ENCODE data around the gene NCSTN.
"Not testable (repeated sequence)": the region's sequence is repeated elsewhere in the genome, so short reads cannot be mapped to it uniquely, and the experiment has no call there.

The NCSTN gene

GRCh38 chr1:160374306-160375110 is 31.3 kb downstream of the NCSTN start:
- DNase-seq, result no peak

DNA sequence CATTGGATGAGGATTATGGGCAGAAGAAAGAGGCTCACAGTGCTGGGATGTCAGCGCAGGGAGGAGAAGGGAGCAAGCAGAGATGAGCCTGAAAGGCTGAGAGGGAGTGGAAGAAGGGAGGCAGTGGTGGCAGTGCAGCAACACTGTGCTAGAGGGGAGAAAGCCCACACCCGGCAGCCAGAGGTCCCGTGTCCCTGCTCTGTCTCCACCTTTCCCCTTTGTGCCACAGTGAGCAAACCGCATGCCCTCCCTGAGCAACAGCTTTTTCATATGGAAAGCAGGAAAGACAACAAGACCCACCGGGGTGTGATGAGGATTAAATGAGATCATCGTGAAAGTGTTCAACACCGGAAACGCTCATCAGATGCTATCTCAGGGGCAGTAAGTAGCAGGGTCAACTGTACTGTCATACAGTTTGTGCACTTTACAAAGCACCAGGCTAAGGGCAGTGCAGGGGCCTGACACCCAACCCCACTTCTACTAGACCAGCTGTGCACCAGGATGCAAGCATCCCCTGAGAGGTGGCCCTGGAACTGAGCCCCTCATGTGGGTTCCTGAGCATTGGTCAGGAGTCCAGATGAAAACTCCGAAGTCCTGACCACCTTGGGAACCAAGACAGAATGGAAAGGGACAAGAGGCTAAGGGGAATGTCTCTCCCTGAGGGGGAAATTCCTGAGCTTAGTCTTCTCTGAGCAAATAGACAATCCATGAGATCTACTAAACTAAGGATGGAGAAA is 32.8 kb downstream of the NCSTN start:
- DNase-seq, result no peak

GRCh38 chr1:160376525-160377131 is 33.4 kb downstream of the NCSTN start:
- no peak for DNase-seq

DNA sequence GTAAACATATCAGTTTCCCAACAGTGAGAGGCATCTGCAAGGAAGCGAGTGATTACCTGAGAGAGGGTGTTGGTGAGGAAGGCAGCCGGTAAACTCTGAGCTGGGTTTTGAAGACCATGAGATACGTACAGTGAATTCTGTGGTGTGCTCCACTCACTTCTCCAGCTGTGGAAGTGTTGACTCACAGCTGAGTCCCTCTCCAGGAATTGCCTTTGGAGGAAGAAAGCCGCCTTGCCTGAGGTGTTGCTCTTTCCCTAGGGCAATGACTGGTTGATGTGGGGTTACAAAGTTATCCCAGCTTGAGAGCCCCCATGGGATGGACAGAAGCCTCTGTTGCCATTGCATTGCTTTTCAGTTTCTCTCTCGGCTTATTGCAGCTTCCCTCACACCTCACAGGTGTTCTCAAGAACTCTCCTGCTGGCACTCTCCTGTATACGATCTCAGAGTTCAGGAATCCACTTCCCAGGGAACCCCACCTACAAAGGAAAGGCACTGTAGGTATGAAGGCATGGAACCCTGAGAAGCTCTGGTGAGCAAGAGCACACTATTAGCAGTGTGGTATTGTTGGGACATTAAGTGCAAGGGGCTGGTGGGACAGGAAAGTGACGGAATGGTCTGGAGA is 34.5 kb downstream of the NCSTN start:
- no peak for DNase-seq

DNA sequence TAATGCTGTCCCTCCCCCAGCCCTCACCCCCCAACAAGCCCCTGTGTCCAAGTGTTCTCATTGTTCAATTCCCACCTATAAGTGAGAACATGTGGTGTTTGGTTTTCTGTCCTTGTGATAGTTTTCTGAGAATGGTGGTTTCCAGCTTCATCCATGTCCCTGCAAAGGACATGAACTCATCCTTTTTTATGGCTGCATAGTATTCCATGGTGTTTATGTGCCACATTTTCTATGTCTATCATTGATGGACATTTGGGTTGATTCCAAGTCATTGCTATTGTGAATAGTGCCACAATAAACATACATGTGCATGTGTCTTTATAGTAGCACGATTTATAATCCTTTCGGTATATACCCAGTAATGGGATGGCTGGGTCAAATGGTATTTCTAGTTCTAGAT is 41.6 kb downstream of the NCSTN start:
- DNase-seq, result not testable (repeated sequence)

GRCh38 chr1:160388406-160388805 is 45.2 kb downstream of the NCSTN start:
- not testable (repeated sequence) for DNase-seq

DNA sequence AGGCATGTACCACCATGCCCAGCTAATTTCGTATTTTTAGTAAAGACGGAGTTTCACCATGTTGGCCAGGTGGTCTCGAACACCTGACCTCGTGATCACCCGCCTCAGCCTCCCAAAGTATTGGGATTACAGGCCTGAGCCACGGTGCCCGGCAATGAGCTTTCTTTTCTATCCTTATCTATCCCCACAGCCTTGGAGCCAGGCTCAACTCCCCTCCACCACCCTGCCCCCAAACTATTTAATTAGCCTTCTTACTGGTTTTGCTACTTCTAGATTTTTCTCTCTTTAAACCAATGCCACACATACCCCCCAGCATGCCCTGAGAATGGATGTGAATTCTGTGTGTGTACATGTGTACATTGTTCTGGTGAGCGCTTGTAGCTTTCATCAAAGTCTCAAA is 51.5 kb downstream of the NCSTN start:
- DNase-seq, result no peak

- DNase-seq, result no peak
Measured at GRCh38 chr1:160397651-160398050, 54.5 kb downstream of the NCSTN start.

DNA sequence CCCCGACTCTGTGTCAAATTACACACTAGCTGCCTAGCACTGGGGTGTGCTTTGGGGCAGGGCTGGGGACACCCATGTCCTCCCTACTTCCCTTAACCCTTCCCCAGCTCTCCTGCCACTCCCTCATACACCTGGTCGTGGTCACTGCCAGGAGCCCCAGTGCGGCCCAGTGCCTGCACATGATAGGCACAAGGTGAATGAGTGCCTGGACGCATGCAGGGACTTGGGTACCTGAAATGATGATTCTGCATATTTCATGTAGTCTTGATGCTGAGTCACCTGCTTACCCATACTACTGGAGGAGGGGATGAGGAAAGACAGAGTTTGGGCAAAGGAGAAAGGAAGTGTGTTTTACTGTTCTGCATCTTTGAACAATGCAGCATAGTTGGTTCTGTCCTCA is 55.6 kb downstream of the NCSTN start:
- no peak for DNase-seq

DNA sequence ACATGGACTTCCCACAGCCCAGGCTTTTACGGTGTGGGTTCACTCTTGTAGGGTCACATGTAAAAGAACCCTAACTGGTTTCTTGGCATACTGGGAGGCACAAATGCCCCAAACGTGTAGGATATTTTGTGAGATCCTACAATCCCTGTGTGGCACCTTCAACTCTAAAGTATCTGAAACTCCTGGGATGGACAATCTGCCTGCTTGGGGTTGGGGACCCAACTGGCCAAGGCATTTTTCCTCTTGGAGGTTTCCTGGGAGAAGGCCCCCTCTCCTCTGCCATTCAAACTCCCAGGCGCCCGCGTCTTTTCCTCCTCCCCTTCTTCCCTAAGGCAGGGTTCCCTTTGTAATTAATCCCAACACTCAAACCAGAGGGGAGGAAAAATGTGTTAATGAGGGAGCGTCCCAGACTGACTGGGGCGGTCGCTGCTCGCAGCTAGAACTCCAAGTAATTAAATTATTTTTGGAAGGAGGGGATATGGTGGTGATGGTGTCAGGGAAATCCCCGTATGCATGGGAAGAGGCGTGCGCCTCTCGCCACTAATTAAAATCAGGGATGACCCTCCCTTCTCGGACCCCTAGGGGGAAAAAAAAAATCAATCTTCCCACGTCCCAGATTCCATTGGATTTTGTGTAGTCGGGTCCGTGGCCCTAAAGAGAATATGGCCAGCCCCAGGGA is 56.5 kb downstream of the NCSTN start:
- no peak for DNase-seq

DNA sequence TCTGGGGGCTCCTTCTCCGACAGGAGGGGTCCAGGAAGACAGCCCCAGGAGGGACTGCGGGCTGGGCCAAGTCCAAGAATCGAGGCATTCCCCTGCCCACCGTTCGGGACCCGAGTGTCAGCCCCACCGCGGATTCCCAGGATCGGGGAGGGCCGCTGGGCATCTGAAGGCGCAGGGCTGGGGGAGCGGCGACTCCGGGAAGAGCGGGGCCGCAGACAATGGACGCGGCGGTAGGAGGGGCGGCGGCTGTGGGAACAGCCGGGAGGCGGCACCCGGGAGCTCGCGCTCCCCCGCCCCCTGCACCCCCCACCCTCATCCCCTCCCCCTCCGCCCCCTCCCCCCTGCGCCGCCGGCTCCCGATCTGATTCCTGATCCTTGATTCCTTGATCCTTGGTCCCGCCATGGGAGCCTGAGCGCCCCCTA is 57.1 kb downstream of the NCSTN start, which contains the start of gene VANGL2:
TSS of gene VANGL2 (plus strand) at position 342 of the 423 bp plus-strand sequence. CDS start 15,274 bp downstream, outside the sequence.
- no peak for DNase-seq

- no peak for DNase-seq
Measured at GRCh38 chr1:160400646-160401486, 57.7 kb downstream of the NCSTN start.

DNA sequence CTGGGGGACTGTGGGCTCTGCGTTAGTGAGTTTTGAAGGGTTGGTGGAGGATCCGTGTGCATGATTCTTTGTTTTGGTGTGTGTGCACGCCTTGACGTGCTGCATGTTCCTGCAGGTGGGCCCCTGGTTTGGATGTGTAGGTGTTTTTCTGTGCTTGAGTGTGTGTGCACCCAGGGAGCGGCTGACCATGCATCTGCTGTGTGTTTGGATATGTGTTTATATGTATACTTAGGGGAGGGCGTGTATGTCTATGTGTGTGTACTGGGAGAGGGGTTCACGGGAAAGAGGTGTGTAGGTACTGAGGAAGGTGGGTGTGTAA is 58.3 kb downstream of the NCSTN start:
- DNase-seq, result no peak

DNA sequence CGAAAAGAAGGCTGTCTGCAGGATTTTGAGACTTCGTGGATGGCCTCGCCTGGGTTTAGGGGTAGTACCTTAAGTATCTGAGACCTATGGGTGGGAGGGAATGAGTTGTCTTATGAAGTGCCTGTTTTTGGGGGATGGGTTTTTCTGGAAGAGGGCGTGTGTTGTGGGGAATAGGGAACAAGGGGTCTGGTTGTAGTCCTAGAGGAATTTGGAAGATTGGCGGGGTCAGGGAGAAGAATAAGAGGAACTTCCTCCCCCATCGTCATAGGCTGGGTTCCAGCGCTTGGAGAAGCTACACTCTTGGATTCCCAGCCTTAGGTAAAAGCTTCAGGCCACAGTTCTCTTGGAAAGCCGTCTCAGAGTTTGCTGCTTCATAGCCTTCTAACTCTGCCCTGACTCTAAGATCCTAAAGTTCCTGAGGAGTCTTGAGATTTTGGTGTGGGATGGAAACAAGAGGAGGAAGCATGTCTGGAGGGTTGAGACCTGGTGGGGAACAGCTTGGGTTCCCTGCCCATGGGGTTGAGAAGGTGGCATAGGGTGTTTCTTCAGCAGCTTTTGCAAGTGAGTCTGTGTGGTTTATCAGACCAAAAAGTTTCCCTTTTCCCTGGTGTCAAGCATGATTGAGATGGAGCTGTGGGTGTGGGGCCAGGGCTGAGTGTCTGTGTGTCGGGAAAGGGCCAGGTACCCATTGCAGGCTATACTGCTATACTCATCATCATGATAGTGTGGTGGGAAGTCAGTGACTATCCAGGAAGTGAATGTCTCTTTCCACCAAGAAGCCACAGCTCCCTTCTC is 59.0 kb downstream of the NCSTN start:
- no peak for DNase-seq

DNA sequence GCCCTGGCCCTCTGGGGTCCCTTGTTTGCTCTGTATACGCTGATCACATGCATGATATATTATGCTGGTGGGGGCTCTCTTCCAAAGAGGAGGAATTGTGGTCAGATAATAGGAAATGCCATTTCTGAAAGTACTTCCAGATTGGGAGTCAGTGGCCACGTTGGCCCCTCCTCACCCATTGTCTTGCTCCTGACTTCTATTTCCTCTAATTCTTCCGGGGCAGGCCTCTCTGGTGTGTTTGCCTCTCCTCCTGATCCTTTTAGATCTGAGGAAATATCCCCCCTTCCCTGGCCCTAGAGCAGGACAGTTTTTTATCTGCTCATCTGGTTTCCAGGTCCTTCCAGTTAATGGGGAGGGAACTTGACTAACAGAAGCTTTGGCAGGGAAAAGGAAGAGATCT is 60.1 kb downstream of the NCSTN start:
- DNase-seq, result no peak

DNA sequence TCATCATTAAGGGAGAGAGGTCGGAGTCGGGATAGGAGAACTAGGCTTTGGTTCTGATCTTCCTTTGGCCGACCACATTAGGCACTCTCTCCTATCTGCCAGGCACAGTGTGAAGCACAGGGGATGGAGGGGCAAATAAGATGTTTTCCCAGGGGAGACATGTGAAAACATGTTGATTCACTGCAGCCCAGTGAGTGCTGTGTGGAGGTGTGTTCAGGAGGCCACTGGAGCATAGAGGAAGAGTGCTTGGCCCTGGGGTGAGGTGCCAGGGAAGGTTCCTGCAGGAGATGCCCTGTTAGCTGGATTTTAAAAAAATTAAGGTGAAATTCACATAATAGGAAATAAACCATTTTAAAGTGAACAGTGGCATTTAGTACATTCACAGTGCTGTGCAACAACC is 60.9 kb downstream of the NCSTN start:
- DNase-seq, result no peak

DNA sequence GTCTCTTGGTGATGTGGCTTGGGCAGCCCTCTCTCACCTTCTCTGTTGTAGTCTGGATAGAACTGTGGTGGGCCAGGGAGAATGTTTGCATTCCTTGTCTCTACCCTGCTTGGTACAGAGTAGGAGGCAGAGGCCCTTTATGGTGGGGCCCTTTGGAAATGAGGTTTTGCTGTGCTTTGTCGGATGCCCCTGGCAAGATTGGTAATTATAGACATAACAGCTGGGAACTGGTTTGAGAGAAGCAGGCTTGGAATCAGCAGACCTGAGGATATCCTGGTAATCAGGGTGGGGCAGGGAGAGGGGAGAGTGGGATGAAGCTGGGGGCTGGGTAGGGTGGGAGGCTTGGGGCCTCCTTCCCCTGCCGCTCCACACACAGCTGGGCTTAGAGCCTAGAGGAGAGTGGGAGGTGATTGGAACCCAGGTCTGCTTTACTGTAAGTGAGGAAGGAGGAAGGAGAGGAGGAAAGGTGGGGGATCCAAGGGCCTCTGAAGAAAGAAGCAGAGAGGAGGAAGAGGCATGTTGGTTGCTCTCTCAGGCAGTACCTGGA is 62.2 kb downstream of the NCSTN start:
- no peak for DNase-seq

DNA sequence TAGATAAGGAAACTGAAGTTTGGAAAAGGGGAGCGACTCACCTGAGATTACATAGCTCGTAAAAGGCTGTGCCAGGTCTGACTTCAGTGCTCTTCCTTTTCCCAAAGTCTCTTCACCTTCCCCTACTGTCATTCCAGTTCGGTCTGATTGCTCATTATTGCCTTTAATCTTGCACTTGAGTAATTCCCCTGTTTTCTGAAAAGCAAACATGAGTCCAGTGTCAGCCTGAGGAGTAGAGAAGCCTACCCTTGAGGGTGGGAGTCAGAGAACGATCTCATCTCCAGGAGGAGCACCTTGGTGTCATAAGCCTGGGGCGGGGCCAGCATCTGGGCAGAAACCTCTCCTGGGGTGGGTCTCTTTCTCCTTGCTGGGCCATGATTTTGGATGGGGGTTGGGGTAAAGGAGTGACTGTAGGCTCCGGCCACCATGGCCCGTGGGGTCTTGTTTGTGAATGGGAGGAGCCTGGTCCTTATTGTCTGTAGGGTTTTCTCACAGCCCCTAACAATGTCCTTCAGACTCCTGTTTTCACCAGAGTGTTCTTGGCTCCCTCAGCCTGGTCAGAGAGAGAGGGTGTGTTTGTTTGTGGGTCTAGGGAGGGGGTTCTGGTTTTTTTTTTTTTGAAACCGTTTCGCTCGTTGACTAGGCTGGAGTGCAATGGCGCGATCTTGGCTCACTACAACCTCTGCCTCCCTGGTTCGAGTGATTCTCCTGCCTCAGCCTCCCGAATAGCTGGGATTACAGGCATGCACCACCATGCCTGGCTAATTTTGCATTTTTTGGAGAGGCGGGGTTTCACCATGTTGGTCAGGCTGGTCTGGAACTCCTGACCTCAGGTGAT is 63.2 kb downstream of the NCSTN start:
- no peak for DNase-seq

DNA sequence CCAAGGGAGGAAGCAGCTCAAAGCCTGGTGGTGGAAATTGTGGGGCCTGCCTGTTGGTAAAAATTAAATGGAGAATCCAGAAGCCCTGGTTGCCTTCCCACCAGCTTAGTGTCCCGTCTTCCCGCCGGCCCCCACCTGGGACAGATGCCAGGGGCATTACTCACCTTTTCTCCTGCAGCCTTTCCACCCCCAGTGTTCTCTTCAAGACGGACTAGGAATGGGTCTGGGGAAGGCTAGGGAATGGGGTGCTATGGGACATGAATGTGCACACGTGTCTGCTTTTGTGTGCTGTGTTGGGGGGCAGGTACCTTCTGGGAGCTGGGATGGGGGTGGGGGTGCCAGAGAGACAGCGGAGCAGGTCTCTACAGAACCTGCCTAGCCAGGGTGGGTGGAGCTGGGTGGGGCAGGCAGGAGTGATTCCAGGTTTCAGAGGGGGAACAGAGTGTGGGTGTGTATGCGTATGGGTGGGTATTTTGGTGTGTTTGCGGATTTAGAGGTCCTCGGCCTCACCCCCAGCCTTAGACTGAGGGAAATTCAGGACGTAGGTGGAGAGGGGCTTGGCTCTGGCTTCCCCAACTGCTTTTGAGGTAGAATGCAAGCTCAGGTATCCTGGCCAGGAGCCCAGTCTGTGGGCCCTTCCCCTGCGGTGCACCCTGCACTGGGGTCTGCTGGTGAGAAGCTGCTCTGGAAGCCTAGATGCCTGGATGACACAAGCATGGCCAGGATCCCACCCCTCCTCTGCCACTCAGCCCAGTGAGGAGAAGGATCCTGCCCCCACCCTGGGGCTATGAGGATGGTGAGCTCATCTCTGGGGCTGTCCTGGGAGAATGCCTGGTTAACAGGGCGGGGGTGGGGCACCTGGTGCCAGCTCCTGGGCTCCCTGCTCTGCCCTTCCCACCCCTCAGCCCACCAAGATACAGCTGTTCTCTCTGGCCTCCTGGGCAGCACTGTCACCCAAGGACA is 64.9 kb downstream of the NCSTN start:
- DNase-seq, result no peak

All from KG1 (cell line).